ENCODE data around the gene PDLIM7.

Gene PDLIM7

GRCh38 chr5:177445052-177445916 lies 52.1 kb downstream of the PDLIM7 start:
- Histone ChIP-seq H3K36me3 (replicated peaks; ENCODE audit: insufficient read depth, low read length) (no peaks in the 10 kb centered on the region), H3K4me1 (ENCODE audit: low read length) (peaks cover 36% of the 10 kb centered on the region), H4K20me1 (ENCODE audit: insufficient read depth, low read length) (no peaks in the 10 kb centered on the region), H3K9me2 (replicated peaks; ENCODE audit: insufficient read depth, low read length) (no peaks in the 10 kb centered on the region), H3K27ac (ENCODE audit: low read length) (peak overlapping the region; percentile 59), H3F3A (ENCODE audit: insufficient read depth, low read length) (peaks cover 36% of the 10 kb centered on the region), H3K9ac (ENCODE audit: low read length) (peak overlapping the region; percentile 83; the same call in 1 of the 2 replicates), H3K4me2 (ENCODE audit: low read depth, low read length) (peak overlapping the region; percentile 99), H2AFZ (ENCODE audit: low read length) (no peak overlapping the region), H3K4me3 (ENCODE audit: low read length) (peak overlapping the region; percentile 70), H3K9me3 (replicated peaks; ENCODE audit: insufficient read depth, low read length) (no peaks in the 10 kb centered on the region), H3K27me3 (replicated peaks; ENCODE audit: insufficient read depth, low read length) (no peaks in the 10 kb centered on the region), H3K79me2 (ENCODE audit: low read length) (no peaks in the 10 kb centered on the region)
- DNase-seq, result peak; percentile 38
- TF ChIP-seq CTCF (IDR thresholded peaks at IDR 0.05; ENCODE audit: low read length) (no peak), EZH2 (optimal IDR thresholded peaks at IDR 0.05; ENCODE audit: low read depth, low read length) (no peak), EZH2phosphoT487 (IDR thresholded peaks at IDR 0.05; ENCODE audit: low read length) (no peak)

GRCh38 chr5:177444106-177445051 lies 53.0 kb downstream of the PDLIM7 start:
- Histone ChIP-seq H3K36me3 (replicated peaks; ENCODE audit: insufficient read depth, low read length) (no peaks in the 10 kb centered on the region), H3K9me2 (replicated peaks; ENCODE audit: insufficient read depth, low read length) (no peaks in the 10 kb centered on the region), H3K9ac (ENCODE audit: low read length) (peak overlapping the region; percentile 83; the same call in 1 of the 2 replicates), H3K4me1 (ENCODE audit: low read length) (peaks cover 36% of the 10 kb centered on the region), H3K9me3 (replicated peaks; ENCODE audit: insufficient read depth, low read length) (no peaks in the 10 kb centered on the region), H3F3A (ENCODE audit: insufficient read depth, low read length) (peaks cover 36% of the 10 kb centered on the region), H4K20me1 (ENCODE audit: insufficient read depth, low read length) (no peaks in the 10 kb centered on the region), H3K4me3 (ENCODE audit: low read length) (no peak overlapping the region), H3K79me2 (ENCODE audit: low read length) (no peaks in the 10 kb centered on the region), H2AFZ (ENCODE audit: low read length) (no peak overlapping the region), H3K4me2 (ENCODE audit: low read depth, low read length) (peak overlapping the region; percentile 99; the same call in 1 of the 2 replicates), H3K27me3 (replicated peaks; ENCODE audit: insufficient read depth, low read length) (no peaks in the 10 kb centered on the region), H3K27ac (ENCODE audit: low read length) (peak overlapping the region; percentile 59; the same call in 1 of the 2 replicates)
- no peak for TF ChIP-seq CTCF (IDR thresholded peaks at IDR 0.05; ENCODE audit: low read length)
- no peak for TF ChIP-seq EZH2phosphoT487 (IDR thresholded peaks at IDR 0.05; ENCODE audit: low read length)
- no peak for TF ChIP-seq EZH2 (optimal IDR thresholded peaks at IDR 0.05; ENCODE audit: low read depth, low read length)
- DNase-seq, result peak; percentile 32

GRCh38 chr5:177443144-177443983 lies 54.0 kb downstream of the PDLIM7 start:
- Histone ChIP-seq H3K9me2 (replicated peaks; ENCODE audit: insufficient read depth, low read length) (no peaks in the 10 kb centered on the region), H3K9ac (ENCODE audit: low read length) (no peak overlapping the region), H3K4me1 (ENCODE audit: low read length) (peaks cover 36% of the 10 kb centered on the region), H3K4me2 (ENCODE audit: low read depth, low read length) (no peak overlapping the region), H3K4me3 (ENCODE audit: low read length) (no peak overlapping the region), H3F3A (ENCODE audit: insufficient read depth, low read length) (peaks cover 36% of the 10 kb centered on the region), H2AFZ (ENCODE audit: low read length) (no peak overlapping the region), H4K20me1 (ENCODE audit: insufficient read depth, low read length) (no peaks in the 10 kb centered on the region), H3K36me3 (replicated peaks; ENCODE audit: insufficient read depth, low read length) (no peaks in the 10 kb centered on the region), H3K9me3 (replicated peaks; ENCODE audit: insufficient read depth, low read length) (no peaks in the 10 kb centered on the region), H3K27me3 (replicated peaks; ENCODE audit: insufficient read depth, low read length) (no peaks in the 10 kb centered on the region), H3K27ac (ENCODE audit: low read length) (peak overlapping the region; percentile 59; the same call in 1 of the 2 replicates), H3K79me2 (ENCODE audit: low read length) (no peaks in the 10 kb centered on the region)
- DNase-seq, result no peak
- TF ChIP-seq EZH2 (optimal IDR thresholded peaks at IDR 0.05; ENCODE audit: low read depth, low read length) (no peak), CTCF (IDR thresholded peaks at IDR 0.05; ENCODE audit: low read length) (no peak), EZH2phosphoT487 (IDR thresholded peaks at IDR 0.05; ENCODE audit: low read length) (no peak)

Data from MM.1S (cell line).